BLaER1 (cell line): ENCODE measurements around the gene CBX3.
"Not testable (repeated sequence)": the region's sequence is repeated elsewhere in the genome, so short reads cannot be mapped to it uniquely, and the experiment has no call there.

Source experiments
- H3K27ac ChIP-seq: shearing (Covaris generic); formaldehyde crosslinking; 2 replicates; pipeline ENCODE4 v1.8.1; 2022
- H3K27me3 ChIP-seq: shearing (Covaris generic); formaldehyde crosslinking; 2 replicates; pipeline ENCODE4 v1.8.1; 2022
- H3K36me3 ChIP-seq: shearing (Covaris generic); formaldehyde crosslinking; 2 replicates; pipeline ENCODE4 v1.8.1; 2022
- H3K4me1 ChIP-seq: shearing (Covaris generic); formaldehyde crosslinking; 2 replicates; pipeline ENCODE4 v1.8.1; 2022
- H3K4me2 ChIP-seq: shearing (Covaris generic); formaldehyde crosslinking; 2 replicates; pipeline ENCODE4 v1.8.1; 2022
- H3K4me3 ChIP-seq: shearing (Covaris generic); formaldehyde crosslinking; 2 replicates; pipeline ENCODE4 v1.8.1; 2022
- H3K9ac ChIP-seq: shearing (Covaris generic); formaldehyde crosslinking; 2 replicates; pipeline ENCODE4 v1.8.1; 2022
- H3K9me3 ChIP-seq: shearing (Covaris generic); formaldehyde crosslinking; 2 replicates; pipeline ENCODE4 v1.8.1; 2022
- H4K20me1 ChIP-seq: shearing (Covaris generic); formaldehyde crosslinking; 2 replicates; pipeline ENCODE4 v1.8.1; 2022
- Cebpa-rat ChIP-seq: shearing (Covaris generic); IDR thresholded peaks from 2 replicates; pipeline ENCODE4 v1.8.1; 2022

CBX3 gene

GRCh38 chr7:26216049-26216448, 14.5 kb downstream of the CBX3 start:
- no peak for TF ChIP-seq Cebpa-rat
- no peak overlapping the region for H3K4me2 ChIP-seq
- H3K36me3 ChIP-seq, result peaks cover 28% of the 10 kb centered on the region
- no peaks in the 10 kb centered on the region for H3K4me1 ChIP-seq
- no peaks in the 10 kb centered on the region for H3K9me3 ChIP-seq
- no peak overlapping the region for H3K27ac ChIP-seq
- no peak overlapping the region for H3K9ac ChIP-seq
- no peak overlapping the region for H3K4me3 ChIP-seq
- H4K20me1 ChIP-seq, result peaks cover 16% of the 10 kb centered on the region
- no peaks in the 10 kb centered on the region for H3K27me3 ChIP-seq

DNA sequence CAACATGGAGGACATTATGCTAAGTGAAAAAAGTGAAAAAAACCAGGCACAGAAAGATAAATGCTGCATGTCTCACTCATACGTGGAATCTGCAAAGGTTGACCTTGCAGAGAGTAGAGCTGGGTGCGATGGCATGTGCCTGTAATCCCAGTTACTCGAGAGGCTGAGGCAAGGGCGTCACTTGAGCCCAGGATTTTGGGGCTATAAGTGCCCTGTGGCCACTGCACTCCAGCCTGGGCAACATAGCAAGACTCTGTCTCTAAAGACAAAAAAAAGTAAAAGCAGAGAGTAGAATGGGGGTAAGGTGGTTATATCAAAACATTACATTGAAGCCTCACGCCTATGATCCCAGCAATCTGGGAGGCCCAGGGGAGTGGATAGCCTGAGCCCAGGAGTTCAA, 22.8 kb downstream of the CBX3 start:
- H3K9ac ChIP-seq, result no peak overlapping the region
- H3K9me3 ChIP-seq, result peaks cover 2% of the 10 kb centered on the region; the same call in 1 of the 2 replicates
- H4K20me1 ChIP-seq, result no peaks in the 10 kb centered on the region
- TF ChIP-seq Cebpa-rat, result no peak
- H3K36me3 ChIP-seq, result no peaks in the 10 kb centered on the region
- H3K4me1 ChIP-seq, result no peaks in the 10 kb centered on the region
- no peak overlapping the region for H3K4me3 ChIP-seq
- H3K4me2 ChIP-seq, result no peak overlapping the region
- H3K27me3 ChIP-seq, result no peaks in the 10 kb centered on the region
- no peak overlapping the region for H3K27ac ChIP-seq

- Histone ChIP-seq H3K27ac (no peak overlapping the region), H3K9ac (no peak overlapping the region), H3K4me3 (no peak overlapping the region), H3K4me1 (no peaks in the 10 kb centered on the region), H3K9me3 (peaks cover 3% of the 10 kb centered on the region; the same call in 1 of the 2 replicates), H4K20me1 (no peaks in the 10 kb centered on the region), H3K4me2 (no peak overlapping the region), H3K27me3 (no peaks in the 10 kb centered on the region), H3K36me3 (no peaks in the 10 kb centered on the region)
- no peak for TF ChIP-seq Cebpa-rat
Measured at GRCh38 chr7:26227987-26228386, 26.4 kb downstream of the CBX3 start.

DNA sequence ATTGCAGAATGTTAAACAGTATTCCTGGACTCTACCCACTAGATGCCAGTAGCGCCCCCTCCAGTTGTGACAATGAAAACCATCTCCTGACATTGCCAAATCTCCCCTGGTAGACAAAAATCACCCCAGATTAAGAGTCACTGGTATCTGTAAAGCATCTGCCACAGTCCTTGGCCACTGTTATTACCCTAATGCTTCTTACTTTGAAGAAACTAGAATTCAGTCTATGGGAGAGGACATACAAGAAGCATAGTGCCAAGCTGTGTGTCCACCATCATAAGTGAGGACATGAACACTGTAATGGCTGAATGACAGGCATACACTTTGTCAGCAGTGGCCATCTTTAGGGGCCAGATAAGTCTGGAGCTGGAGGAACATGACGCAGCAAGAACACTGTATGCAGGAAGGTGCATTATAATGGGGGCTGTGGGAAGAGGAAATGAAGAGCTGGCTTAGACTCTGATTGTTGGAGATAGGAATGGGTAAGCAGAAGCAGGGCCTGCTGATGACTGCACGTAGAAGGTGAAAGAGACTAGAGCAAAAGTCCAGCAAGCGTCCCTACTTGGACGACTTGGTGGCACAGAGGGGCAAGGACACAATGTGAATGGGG, 32.5 kb downstream of the CBX3 start:
- H3K9ac ChIP-seq, result no peak overlapping the region

DNA sequence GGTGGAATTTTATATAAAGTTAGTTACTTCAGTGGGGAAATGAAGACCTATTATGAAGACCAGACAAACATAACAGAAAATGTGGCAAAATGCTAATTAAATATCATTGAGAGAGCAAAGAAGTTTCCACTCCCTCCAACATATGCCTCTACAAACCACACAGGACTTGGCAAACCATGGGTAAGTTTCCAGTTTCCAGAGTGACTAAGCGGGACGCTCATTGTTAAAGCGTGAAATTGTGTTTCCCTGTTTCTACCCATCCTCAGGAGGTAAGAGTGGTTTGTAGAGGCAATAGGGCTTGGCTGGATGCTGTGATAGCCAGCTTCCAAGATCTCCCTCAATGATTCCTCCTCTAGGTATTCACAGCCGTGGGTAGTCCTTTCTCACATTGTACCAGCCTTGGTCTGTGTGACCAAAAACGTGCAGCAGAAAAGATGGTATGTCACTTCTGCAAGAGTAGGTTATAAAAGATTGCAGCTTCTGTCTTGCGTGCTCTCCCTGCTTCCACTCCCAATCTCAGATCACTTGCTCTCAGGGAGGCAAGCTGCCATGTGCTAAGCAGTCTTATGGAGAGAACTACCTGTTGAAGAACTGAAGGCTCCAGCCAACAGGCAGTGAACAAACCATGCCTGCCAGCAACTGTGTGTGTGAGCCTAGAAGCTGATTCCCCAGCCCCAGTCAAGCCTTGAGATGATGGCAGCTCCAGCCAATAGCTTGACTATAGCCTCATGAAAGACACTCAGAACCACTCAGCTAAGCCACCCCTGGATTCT, 35.7 kb downstream of the CBX3 start:
- H3K9me3 ChIP-seq, result no peaks in the 10 kb centered on the region
- H3K9ac ChIP-seq, result no peak overlapping the region
- no peaks in the 10 kb centered on the region for H3K36me3 ChIP-seq
- no peak for TF ChIP-seq Cebpa-rat
- H3K4me2 ChIP-seq, result no peak overlapping the region
- no peak overlapping the region for H3K27ac ChIP-seq
- H4K20me1 ChIP-seq, result no peaks in the 10 kb centered on the region
- H3K4me1 ChIP-seq, result no peaks in the 10 kb centered on the region
- H3K27me3 ChIP-seq, result no peaks in the 10 kb centered on the region
- no peak overlapping the region for H3K4me3 ChIP-seq

More for the DNA sequence above, 32.5 kb downstream of the CBX3 start:
- no peaks in the 10 kb centered on the region for H3K27me3 ChIP-seq
- H4K20me1 ChIP-seq, result no peaks in the 10 kb centered on the region
- H3K9me3 ChIP-seq, result peaks cover 3% of the 10 kb centered on the region; the same call in 1 of the 2 replicates
- H3K4me1 ChIP-seq, result no peaks in the 10 kb centered on the region
- no peak overlapping the region for H3K4me3 ChIP-seq
- H3K4me2 ChIP-seq, result no peak overlapping the region
- no peak for TF ChIP-seq Cebpa-rat
- no peak overlapping the region for H3K27ac ChIP-seq
- H3K36me3 ChIP-seq, result no peaks in the 10 kb centered on the region

GRCh38 chr7:26238032-26238431, 36.5 kb downstream of the CBX3 start:
- Histone ChIP-seq H3K9ac (no peak overlapping the region), H3K9me3 (no peaks in the 10 kb centered on the region), H3K4me1 (no peaks in the 10 kb centered on the region), H3K36me3 (no peaks in the 10 kb centered on the region), H4K20me1 (no peaks in the 10 kb centered on the region), H3K4me3 (no peak overlapping the region), H3K4me2 (no peak overlapping the region), H3K27me3 (no peaks in the 10 kb centered on the region), H3K27ac (no peak overlapping the region)
- TF ChIP-seq Cebpa-rat, result no peak

- Histone ChIP-seq H3K9ac (no peak overlapping the region), H3K9me3 (peaks cover 20% of the 10 kb centered on the region; the same call in 1 of the 2 replicates), H3K36me3 (no peaks in the 10 kb centered on the region), H3K4me1 (no peaks in the 10 kb centered on the region), H4K20me1 (no peaks in the 10 kb centered on the region), H3K4me3 (no peak overlapping the region), H3K4me2 (no peak overlapping the region), H3K27me3 (no peaks in the 10 kb centered on the region), H3K27ac (no peak overlapping the region)
- no peak for TF ChIP-seq Cebpa-rat
Measured at GRCh38 chr7:26245150-26245549, 43.6 kb downstream of the CBX3 start.

GRCh38 chr7:26250239-26250638, 48.7 kb downstream of the CBX3 start:
- Histone ChIP-seq H3K4me3 (no peak overlapping the region), H3K27ac (no peak overlapping the region), H3K36me3 (no peaks in the 10 kb centered on the region), H3K9ac (no peak overlapping the region), H3K4me2 (no peak overlapping the region), H4K20me1 (no peaks in the 10 kb centered on the region), H3K27me3 (no peaks in the 10 kb centered on the region), H3K9me3 (peaks cover 11% of the 10 kb centered on the region; the same call in 1 of the 2 replicates), H3K4me1 (no peaks in the 10 kb centered on the region)
- TF ChIP-seq Cebpa-rat, result no peak

- not testable (repeated sequence) for H4K20me1 ChIP-seq, H3K27me3 ChIP-seq, H3K27ac ChIP-seq, H3K4me2 ChIP-seq, H3K9ac ChIP-seq, H3K36me3 ChIP-seq, H3K4me1 ChIP-seq, H3K4me3 ChIP-seq
- peaks cover 27% of the 10 kb centered on the region for H3K9me3 ChIP-seq
Measured at GRCh38 chr7:26261866-26262265, 60.3 kb downstream of the CBX3 start.
